Kidney (tissue), 14 donors: ENCODE data around the gene RDH13. TPM values are rescaled to one million over a fixed set of nuclear protein-coding genes. Genes with fewer than 3 reads are reported as not detected.
A peak's percentile ranks its signal among the peaks of the same experiment; 100 is the strongest.

Experiments
- DNase-seq, 5 donors: peaks; one replicate each; pipeline ENCODE4 v3.0.0-alpha.2; 2013 to 2020
- FAIRE-seq: peaks from 2 replicates; lab custom pipeline; 2012; peaks lifted over from hg19 to GRCh38; lab: Jason Lieb, UNC
- H3K27ac ChIP-seq, 2 donors: one replicate each; pipeline ENCODE4 v1.7.0; 2013; ENCODE audit warnings: low read depth in 2 of 2, low read length in 2 of 2, inconsistent platforms in 1 of 2
- H3K27me3 ChIP-seq: one replicate; pipeline ENCODE4 v1.7.1; 2013; ENCODE audit warnings: low read length, inconsistent platforms; ENCODE audit not compliant: control insufficient read depth, insufficient read depth
- H3K36me3 ChIP-seq, 3 donors: one replicate each; pipeline versions ENCODE4 v1.7.0 to v1.7.1; 2013; ENCODE audit warnings: low read length in 3 of 3, control low read depth in 1 of 3, inconsistent platforms in 1 of 3; ENCODE audit not compliant: insufficient read depth in 3 of 3, control insufficient read depth in 2 of 3
- H3K4me1 ChIP-seq, 3 donors: one replicate each; pipeline versions ENCODE4 v1.7.0 to v1.7.1; 2013; ENCODE audit warnings: low read length in 3 of 3, inconsistent platforms in 1 of 3, low read depth in 1 of 3; ENCODE audit not compliant: control insufficient read depth in 2 of 3, insufficient read depth in 2 of 3
- H3K4me3 ChIP-seq, 3 donors: one replicate each; pipeline versions ENCODE4 v1.7.0 to v1.8.1; 2013; ENCODE audit warnings: low read length in 3 of 3, control low read depth in 1 of 3, inconsistent platforms in 1 of 3
- H3K9ac ChIP-seq, 3 donors: one replicate each; pipeline versions ENCODE4 v1.7.0 to v1.7.1; 2013; ENCODE audit warnings: low read length in 3 of 3, control low read depth in 1 of 3, inconsistent platforms in 1 of 3
- H3K9me3 ChIP-seq, 3 donors: one replicate each; pipeline versions ENCODE4 v1.7.0 to v1.7.1; 2013; ENCODE audit warnings: low read length in 3 of 3, control low read depth in 1 of 3, inconsistent platforms in 1 of 3; ENCODE audit not compliant: control insufficient read depth in 2 of 3, insufficient read depth in 1 of 3
- intact Hi-C: fragments of 100-400 bp; cut with DNase I; formaldehyde crosslinking; loops from one replicate; pipeline ENCODE4 v1.11.1; 2022
- polyA plus RNA-seq: library from polyadenylated mRNA; stranded (reverse); fragments of 350-450 nt; fragmentation: Illumina TruSeq; extraction: RNeasy Lipid Tissue Mini Kit (QIAGEN cat#74804); gene quantifications from one replicate; pipeline ENCODE4 v1.2.3, GENCODE V29; 2014; ENCODE audit warnings: low read depth, low replicate concordance; ENCODE audit not compliant: insufficient read depth
- total RNA-seq: library from RNA; stranded (reverse); fragmentation: NEBNext Ultra II Directional; extraction: Animal tissue kit (Norgen Biotek cat#: 25700); gene quantifications from one replicate; pipeline ENCODE4 v1.2.1, GENCODE V29; 2021
- TF ChIP-seq, protein P1 (sequence below): IDR thresholded peaks from 3 replicates; pipeline ENCODE4 v1.5.1; 2012; ENCODE audit warnings: mild to moderate bottlenecking, moderate library complexity, borderline replicate concordance; ENCODE audit not compliant: insufficient read depth; ENCODE audit errors: extremely low read depth
- donor health status: control.
- donor health status: control.
- donor health status: control.
- donor health status: control.
- donor health status: control.
- donor health status: DM: yes; HTN: yes; CAD: no.
- donor health status: Normal renal cell carcinoma (clear cell type).

RDH13 gene
- total and polyA plus RNA-seq, 2 donors from 2014 or later = 24.9 to 38.7 TPM

DNA sequence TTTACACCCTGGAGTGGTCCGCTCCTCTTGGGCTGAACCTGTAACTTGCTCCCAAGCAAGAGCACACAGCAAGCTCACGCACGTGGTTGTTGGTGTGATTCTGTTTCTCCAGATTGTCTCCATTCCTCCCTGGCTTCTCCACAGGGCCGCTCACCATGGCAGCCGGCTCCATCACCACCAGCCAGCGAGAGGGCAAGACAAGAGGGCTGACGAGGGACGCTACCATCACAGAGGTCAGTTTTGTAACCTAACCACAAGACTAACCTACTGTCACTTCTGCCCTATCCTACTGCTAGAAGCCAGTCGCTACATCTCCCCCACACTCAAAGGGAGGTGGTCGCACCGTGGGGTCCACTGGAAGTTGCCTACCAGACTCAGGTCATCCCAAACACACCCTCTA lies 20.3 kb downstream of the RDH13 start:
- FAIRE-seq (no peak), DNase-seq (peak in 1 of 5 donors; percentile 38)
- no peaks in the 10 kb centered on the region for H3K27me3 ChIP-seq
- intact Hi-C loops = no loop called here
- no peak overlapping the region for H3K4me3 ChIP-seq
- no peaks in the 10 kb centered on the region for H3K9me3 ChIP-seq
- TF ChIP-seq, protein P1, sequence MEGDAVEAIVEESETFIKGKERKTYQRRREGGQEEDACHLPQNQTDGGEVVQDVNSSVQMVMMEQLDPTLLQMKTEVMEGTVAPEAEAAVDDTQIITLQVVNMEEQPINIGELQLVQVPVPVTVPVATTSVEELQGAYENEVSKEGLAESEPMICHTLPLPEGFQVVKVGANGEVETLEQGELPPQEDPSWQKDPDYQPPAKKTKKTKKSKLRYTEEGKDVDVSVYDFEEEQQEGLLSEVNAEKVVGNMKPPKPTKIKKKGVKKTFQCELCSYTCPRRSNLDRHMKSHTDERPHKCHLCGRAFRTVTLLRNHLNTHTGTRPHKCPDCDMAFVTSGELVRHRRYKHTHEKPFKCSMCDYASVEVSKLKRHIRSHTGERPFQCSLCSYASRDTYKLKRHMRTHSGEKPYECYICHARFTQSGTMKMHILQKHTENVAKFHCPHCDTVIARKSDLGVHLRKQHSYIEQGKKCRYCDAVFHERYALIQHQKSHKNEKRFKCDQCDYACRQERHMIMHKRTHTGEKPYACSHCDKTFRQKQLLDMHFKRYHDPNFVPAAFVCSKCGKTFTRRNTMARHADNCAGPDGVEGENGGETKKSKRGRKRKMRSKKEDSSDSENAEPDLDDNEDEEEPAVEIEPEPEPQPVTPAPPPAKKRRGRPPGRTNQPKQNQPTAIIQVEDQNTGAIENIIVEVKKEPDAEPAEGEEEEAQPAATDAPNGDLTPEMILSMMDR = no peak
- no peaks in the 10 kb centered on the region for H3K4me1 ChIP-seq
- H3K27ac ChIP-seq = no peak overlapping the region
- H3K9ac ChIP-seq = no peak overlapping the region
- H3K36me3 ChIP-seq = peaks cover 0 to 16% (median 10%) of the 10 kb centered on the region in 3 donors

DNA sequence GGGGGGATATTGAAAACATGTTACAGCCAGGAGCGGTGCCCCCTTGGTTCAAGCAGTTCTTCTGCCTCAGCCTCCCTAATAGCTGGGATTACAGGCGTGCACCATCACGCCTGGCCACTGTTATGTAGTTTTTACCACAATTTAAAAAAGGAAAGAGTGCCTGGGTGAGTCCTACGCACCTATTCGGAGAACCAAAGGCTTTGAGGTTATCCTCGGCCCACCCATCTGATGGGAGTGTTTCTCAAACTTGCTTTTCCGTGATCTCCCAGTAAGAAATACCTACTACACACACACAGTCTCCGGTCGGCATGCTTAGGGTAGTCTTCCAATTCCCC lies 20.6 kb downstream of the RDH13 start:
- Histone ChIP-seq H3K27me3 (no peaks in the 10 kb centered on the region), H3K27ac (no peak overlapping the region), H3K9me3 (no peaks in the 10 kb centered on the region), H3K4me1 (no peaks in the 10 kb centered on the region), H3K4me3 (no peak overlapping the region), H3K9ac (no peak overlapping the region), H3K36me3 (peaks cover 0 to 13% (median 8%) of the 10 kb centered on the region in 3 donors)
- TF ChIP-seq, protein P1 = no peak
- intact Hi-C loops = no loop called here
- DNase-seq (no peak), FAIRE-seq (no peak)

DNA sequence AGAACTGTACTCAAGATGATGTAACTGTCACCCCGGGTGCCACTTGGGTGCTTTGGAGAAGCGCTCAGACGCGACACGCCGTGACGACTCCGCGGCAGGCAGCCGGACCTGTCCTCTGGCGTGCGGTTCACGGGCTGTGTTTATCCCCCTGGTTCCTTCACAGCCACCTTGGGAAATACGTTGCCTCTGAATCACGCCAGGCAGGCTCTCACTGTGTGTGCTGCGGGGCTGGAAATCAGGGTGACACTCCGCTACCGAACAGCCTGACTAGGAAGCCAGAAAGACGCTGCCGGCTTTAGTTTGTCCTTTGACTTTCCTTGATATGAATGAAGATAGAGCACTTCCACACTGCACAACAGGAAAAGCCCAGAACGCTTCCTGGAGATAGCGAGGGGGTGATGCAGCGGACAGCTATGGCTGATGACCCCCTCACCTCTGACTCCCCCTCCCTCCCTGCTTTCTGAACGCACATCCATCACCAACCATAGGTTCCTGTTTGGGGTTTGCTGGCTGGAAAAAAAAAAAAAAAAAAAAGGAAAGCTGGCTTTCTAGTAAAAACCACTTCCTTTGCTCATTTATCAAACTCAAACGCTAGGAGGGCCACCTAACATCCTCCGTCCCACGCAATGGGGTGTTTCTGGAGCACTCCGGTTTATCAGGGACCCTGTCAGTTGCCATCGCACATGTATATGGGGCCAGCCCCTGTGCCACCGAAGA lies 21.2 kb downstream of the RDH13 start:
- Histone ChIP-seq H3K27me3 (no peaks in the 10 kb centered on the region), H3K9ac (no peak overlapping the region), H3K27ac (peak overlapping the region in 1 of 2 donors; percentile 32), H3K4me1 (no peaks in the 10 kb centered on the region), H3K4me3 (no peak overlapping the region), H3K36me3 (peaks cover 0 to 10% (median 8%) of the 10 kb centered on the region in 3 donors), H3K9me3 (no peaks in the 10 kb centered on the region)
- TF ChIP-seq, protein P1 = no peak
- intact Hi-C loops = no loop called here
- FAIRE-seq = no peak
- DNase-seq = peak in 2 of 5 donors; percentile 40 to 48
